Stimulated activated CD4-positive, alpha-beta T cell treated with anti-CD3 and anti-CD28 coated beads, Interleukin-1b, Interleukin-23, amount 100 ng/mL, for 4 hours (primary cell): ENCODE data around the gene APOC4.
"Not testable (repeated sequence)": the region's sequence is repeated elsewhere in the genome, so short reads cannot be mapped to it uniquely, and the experiment has no call there.

Source experiments
- DNase-seq, 2 donors: peaks; one replicate each; pipeline ENCODE4 v3.0.0-alpha.2; 2020; ENCODE audit warnings: low read depth in 2 of 2

Gene APOC4

DNA sequence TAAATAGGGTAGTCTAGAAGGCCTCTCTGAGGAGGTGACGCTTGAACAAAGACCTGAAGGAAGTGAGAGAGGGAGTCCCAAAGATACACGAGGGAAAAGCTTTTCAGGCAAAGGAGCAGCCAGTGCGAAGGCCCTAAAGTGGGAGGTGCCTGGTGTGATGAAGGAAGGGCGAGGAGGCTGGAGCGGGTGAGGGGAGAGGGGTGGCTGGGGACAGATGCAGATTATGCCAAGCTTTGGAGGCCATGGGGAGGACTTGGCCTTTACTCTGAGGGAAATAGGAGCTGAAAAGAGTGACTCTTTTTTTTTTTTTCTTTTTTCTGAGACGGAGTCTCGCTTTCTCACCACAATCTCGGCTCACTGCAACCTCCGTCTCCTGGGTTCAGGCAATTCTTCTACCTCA lies 16.1 kb downstream of the APOC4 start:
- no peak for DNase-seq

DNA sequence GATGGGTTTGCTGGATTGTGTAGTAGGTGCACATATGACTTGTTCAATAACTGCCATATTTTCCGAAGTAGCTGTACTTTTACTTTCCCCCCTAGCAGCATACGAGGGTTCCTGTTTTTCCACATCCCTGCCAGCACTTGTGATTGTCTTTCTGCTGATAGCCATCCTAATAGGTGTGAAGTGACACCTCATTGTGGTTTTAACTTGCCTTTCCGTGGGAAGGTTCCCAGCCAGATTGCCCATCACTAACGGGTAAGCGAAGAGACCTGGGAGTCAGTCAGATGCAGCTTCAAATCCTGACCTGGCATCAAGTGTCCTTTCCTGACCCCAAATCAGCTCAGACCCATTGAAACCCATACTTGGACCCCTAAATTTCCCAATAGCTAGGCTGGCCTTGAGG lies 17.7 kb downstream of the APOC4 start:
- DNase-seq: no peak

DNA sequence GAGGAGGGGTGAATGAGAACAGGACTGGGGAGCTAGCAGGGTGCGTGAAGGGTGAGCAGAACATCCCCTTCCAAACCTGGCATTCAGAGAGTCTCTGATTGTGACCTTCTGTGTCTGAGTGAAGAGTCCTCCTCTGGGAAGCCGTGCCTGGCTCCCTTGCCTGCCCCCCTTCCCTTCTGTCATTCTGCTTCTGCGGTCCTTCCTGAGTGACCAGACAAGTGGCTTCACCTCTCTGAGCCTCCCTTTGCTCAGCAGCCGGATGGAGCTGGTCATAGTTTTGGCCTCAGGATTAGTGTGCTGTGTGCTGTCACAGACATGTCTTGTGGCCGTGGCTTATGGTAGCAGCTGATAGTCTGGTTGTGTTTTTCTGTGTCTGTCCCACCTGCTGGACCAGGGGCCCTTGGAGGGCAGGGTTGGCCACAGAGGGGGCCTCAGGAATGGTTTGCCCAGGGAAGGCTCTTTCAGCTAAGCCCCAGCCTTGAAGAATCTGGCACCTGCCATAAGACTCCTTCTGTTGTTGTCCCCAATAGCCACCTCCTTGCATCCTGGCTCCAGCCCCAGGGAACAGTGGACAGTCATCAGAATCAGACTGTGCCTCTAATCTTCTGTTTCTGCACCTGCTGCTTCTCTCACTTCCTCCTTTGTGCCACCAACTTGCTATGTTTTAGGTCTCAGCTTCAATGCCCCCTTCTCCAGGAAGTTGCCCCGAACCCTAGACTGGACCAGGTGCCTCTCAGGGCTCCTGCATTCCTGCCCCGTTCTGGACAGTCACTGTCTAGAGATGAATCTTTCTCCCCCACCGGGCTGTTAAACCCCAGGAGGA lies 19.1 kb downstream of the APOC4 start:
- DNase-seq: no peak

DNA sequence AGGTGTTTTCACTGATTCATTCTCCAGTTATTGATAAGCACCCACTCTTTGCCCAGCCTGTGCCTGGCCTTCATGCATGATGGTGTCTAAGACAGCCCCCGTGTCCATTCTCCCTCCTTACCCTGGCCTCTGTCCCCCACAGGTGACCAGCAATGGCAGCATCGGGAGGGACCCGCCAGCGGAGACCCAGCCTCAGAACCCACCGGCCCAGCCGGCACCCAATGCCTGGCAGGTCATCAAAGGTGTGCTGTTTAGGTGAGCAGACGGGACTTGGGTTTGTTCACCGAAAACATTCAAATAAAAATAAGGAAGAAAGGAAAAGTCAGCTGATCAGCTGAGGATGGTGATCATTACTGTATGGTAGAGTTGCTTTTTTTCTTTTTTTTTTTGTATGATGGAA lies 19.8 kb downstream of the APOC4 start:
- DNase-seq: no peak

GRCh38 chr19:44968118-44968517 lies 26.1 kb downstream of the APOC4 start:
- no peak for DNase-seq

- DNase-seq: no peak
Observed at GRCh38 chr19:44968670-44969069, 26.6 kb downstream of the APOC4 start.

DNA sequence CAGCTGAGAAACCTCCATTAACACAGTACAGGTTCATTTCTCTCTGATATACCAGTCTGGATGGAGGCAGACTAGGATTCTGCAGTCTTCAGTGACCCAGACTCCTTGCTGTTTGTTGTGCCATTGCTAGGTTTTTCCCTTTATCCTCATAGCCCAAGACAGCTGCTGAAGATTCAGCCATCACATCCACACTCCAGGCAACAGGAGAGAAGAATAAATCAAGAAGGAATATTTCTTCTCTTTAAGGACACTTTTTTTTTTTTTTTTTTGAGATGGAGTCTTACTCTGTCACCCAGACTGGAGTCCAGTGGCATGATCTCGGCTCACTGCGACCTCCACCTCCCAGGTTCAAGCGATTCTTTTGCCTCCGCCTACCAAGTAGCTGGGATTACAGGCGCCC lies 27.4 kb downstream of the APOC4 start:
- DNase-seq: no peak

- not testable (repeated sequence) for DNase-seq
Observed at GRCh38 chr19:44971451-44971850, 29.4 kb downstream of the APOC4 start.

DNA sequence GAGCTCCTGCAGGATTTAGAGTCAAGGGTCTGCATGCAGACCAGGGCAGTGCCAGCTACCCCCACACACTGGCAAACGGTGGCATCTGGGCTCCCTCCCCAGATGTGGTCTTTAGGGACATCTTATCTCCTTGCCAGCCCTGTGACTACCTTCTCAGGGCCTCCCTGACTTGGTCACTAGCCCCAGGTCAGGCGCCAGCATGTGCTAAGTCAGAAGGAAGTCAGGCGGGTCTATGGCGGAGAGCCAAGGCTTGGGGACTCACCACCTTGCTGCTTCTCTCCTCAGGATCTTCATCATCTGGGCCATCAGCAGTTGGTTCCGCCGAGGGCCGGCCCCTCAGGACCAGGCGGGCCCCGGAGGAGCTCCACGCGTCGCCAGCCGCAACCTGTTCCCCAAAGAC lies 30.8 kb downstream of the APOC4 start:
- no peak for DNase-seq

- no peak for DNase-seq
Observed at GRCh38 chr19:44973982-44974735, 32.1 kb downstream of the APOC4 start.

GRCh38 chr19:44974857-44975256 lies 32.8 kb downstream of the APOC4 start:
- DNase-seq: no peak

DNA sequence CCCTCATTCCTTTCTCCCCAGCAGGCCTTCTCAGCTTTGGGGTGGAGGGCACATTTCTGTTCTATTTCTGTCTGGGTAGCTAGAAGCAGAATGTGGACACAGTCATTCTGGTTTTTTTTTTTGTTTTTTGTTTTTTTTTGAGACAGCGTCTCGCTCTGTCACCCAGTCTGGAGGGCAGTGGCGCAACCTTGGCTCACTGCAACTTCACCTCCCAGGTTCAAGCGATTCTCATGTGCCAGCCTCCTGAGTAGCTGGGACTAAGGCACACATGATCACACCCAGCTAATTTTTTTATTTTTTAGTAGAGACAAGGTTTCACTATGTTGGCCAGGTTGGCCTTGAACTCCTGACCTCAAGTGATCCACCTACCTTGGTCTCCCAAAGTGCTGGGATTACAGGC lies 33.4 kb downstream of the APOC4 start:
- DNase-seq: no peak

DNA sequence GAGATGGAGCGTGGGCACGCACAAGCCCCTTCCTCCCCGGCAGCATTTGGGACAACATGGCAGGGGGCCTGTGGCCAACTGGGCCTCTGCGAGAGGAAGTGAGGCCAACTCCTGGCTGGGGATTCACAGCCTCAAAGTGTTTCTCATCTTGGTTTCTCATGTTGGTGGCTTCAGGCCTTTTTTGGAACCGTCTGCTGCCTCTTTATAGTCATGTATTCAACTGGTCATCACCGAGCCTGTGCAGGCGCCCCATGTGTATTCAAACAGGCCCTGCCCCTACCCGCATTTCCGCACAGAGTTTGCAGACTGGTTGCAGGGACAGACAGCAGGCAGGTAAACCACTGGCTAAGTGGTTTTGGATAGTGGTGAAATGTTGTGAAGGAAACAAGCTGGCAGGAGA lies 42.0 kb downstream of the APOC4 start:
- DNase-seq: no peak

- DNase-seq: no peak
Observed at GRCh38 chr19:44985445-44985844, 43.4 kb downstream of the APOC4 start.

DNA sequence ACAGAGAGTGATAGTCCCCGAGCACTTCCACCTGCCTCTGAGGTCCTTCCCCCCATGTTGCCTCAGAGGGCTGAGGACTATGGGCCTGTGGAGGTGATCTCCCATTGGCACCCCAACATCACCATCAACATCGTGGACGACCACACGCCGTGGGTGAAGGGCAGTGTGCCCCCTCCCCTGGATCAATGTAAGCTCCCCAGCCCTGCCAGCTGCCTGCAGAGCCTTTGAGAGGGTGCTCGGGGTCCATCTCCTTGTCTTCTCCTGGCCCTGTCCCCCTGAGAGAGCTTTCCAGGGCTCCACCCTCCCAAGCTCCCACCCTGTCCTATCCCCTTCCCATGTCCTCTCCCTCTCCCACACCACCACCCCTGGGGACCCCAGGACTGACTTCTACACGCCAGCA lies 44.4 kb downstream of the APOC4 start:
- DNase-seq: no peak

DNA sequence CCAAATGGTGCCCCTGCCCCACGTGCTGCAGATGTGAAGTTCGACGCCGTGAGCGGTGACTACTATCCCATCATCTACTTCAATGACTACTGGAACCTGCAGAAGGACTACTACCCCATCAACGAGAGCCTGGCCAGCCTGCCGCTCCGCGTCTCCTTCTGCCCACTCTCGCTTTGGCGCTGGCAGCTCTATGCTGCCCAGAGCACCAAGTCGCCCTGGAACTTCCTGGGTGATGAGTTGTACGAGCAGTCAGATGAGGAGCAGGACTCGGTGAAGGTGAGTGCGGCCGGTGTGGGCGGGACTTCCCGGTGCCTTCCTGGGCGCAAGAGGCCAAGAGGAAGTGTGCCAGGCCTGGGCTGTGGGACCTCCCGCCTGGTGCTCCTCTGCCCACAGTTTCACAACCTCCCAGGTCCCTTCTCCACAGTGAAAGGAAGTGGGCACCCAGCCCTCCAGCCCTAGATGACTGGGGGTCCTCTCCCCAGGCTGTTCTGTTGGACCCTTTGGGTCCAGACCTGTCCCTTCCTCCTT lies 45.2 kb downstream of the APOC4 start:
- no peak for DNase-seq

- DNase-seq: no peak
Observed at GRCh38 chr19:44988273-44988672, 46.2 kb downstream of the APOC4 start.

DNA sequence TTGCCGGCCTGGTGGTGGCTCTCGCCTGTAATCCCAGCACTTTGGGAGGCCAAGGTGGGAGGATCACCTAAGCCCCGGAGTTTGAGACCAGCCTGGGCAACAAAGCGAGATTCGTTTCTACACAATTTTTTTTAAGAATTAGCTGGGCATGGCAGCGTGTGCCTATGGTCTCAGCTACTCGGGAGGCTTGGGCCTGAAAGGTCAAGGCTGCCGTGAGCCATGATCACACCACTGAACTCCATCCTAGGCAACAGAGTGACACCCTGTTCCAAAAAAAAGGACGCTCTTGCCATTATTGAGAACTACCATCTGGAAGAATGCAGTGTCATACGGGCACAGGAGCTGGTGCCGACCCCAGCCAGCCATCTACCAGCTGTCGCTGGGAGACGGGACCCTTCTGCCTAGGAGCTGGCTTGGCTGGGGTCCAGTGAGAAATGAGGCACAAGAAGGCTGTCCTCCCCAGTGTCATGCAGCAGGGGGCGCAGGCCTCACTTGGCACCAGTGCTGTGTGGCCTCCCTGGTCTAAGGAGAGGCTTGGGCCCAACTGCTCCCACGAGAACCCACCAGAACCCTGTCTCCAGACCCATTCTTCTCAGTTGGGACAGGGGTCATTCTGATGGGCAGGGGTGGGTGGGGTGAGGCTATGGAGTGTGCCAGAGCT lies 47.0 kb downstream of the APOC4 start:
- peak; percentile 55 to 60 for DNase-seq

DNA sequence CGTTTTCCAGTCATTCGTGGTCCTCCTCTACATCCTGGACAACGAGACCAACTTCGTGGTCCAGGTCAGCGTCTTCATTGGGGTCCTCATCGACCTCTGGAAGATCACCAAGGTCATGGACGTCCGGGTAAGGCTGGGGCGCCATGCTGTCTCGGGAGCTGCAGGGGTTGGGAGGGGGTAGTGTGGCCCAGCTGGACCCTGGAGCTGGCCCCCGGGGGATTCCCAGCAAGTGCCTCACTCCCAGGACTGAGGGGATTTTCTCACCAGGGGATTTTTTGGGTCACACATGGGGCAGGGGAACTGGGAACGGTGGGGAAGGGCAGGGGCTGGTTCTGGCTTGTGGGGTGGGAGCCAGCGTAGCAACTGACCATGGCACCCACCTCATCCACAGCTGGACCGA lies 48.4 kb downstream of the APOC4 start:
- DNase-seq: no peak

DNA sequence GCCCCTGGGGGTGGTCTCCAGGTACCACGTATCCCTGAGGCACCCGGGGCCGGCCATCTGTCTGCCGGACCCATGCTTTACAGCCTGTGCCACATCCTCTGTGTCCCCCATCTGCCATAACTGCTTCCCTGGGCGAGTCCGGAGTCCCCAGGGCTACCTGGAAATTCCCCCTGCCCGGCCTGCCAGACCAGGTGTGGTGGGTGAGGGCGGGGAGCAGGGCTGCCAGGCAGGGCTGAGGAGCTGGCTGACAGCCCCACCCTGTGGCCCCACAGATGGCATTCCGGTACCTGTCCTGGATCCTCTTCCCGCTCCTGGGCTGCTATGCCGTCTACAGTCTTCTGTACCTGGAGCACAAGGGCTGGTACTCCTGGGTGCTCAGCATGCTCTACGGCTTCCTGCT lies 48.9 kb downstream of the APOC4 start:
- DNase-seq: no peak

DNA sequence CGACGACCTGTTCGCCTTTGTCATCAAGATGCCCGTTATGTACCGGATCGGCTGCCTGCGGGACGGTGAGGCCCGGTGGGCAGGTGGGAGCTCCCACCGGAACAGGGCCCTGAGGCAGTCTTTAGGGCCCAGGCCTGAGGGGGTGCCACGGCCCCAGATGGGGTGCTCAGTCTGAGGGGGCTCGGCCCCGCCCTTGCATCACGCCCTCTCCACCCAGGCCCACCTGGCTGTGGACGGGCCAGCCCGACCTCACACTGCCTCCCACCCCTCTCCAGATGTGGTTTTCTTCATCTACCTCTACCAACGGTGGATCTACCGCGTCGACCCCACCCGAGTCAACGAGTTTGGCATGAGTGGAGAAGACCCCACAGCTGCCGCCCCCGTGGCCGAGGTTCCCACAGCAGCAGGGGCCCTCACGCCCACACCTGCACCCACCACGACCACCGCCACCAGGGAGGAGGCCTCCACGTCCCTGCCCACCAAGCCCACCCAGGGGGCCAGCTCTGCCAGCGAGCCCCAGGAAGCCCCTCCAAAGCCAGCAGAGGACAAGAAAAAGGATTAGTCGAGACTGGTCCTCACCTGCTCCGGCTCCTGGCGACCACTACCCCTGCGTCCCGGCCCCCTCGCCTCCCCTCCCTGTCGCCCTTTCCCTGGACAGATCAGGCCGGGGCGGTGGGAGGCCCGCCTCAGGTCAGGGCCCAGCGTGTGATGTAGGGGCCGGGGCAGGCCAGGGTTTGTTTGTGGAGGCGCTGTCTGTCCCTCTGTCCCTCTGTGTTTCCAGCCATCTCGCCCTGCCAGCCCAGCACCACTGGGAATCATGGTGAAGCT lies 50.5 kb downstream of the APOC4 start:
- no peak for DNase-seq

DNA sequence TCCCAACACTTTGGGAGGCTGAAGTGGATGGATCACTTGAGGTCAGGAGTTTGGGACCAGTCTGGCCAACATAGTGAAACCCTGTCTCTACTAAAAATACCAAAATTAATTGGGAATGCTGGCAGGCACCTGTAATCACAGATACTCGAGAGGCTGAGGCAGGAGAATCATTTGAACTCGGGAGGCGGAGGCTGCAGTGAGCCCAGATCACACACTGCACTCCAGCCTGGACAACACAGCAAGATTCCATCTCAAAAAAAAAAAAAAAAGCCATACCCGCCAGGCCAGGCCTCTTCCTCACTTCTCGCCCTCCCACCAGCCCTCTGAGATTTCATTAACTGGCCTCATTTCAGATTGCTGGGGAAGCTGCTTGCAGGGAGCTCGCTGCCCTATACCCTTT lies 51.5 kb downstream of the APOC4 start:
- no peak for DNase-seq
